H9 (cell line): ENCODE measurements around the gene GNL3. TPM values are rescaled to one million over a fixed set of nuclear protein-coding genes. Genes with fewer than 3 reads are reported as not detected.

Experiments used
- DNase-seq: peaks from one replicate; pipeline ENCODE4 v3.0.0-alpha.2; 2017
- H2AFZ ChIP-seq: one replicate; pipeline ENCODE4 v1.6.1; 2013; ENCODE audit warnings: mild to moderate bottlenecking, low read length, control low read depth, moderate library complexity
- H2AK5ac ChIP-seq: 2 replicates; pipeline ENCODE4 v1.6.1; 2013; ENCODE audit warnings: low read length, control low read depth, mixed read lengths; ENCODE audit not compliant: insufficient read length
- H2BK120ac ChIP-seq: one replicate; pipeline ENCODE4 v1.6.1; 2013; ENCODE audit warnings: low read depth, mild to moderate bottlenecking, low read length, control low read depth, inconsistent platforms; ENCODE audit not compliant: poor library complexity, severe bottlenecking
- H2BK12ac ChIP-seq: 2 replicates; pipeline ENCODE4 v1.6.1; 2013; ENCODE audit warnings: low read length, control low read depth, mixed read lengths, low read depth; ENCODE audit not compliant: insufficient read length
- H2BK15ac ChIP-seq: 2 replicates; pipeline ENCODE4 v1.6.1; 2013; ENCODE audit warnings: low read depth, low read length, control low read depth
- H2BK20ac ChIP-seq: one replicate; pipeline ENCODE4 v1.6.1; 2013; ENCODE audit warnings: low read depth, mild to moderate bottlenecking, low read length, control low read depth, inconsistent platforms; ENCODE audit not compliant: poor library complexity, severe bottlenecking
- H2BK5ac ChIP-seq: 2 replicates; pipeline ENCODE4 v1.6.1; 2013; ENCODE audit warnings: low read length, control low read depth, mixed read lengths; ENCODE audit not compliant: insufficient read length
- H3K14ac ChIP-seq: 2 replicates; pipeline ENCODE4 v1.6.1; 2013; ENCODE audit warnings: low read length, control low read depth; ENCODE audit not compliant: insufficient read depth
- H3K18ac ChIP-seq: 2 replicates; pipeline ENCODE4 v1.6.1; 2013; ENCODE audit warnings: low read depth, mild to moderate bottlenecking, mixed read lengths, low read length, control low read depth; ENCODE audit not compliant: insufficient read length
- H3K23ac ChIP-seq: 2 replicates; pipeline ENCODE4 v1.6.1; 2013; ENCODE audit warnings: low read length, control low read depth, mixed read lengths, low read depth; ENCODE audit not compliant: insufficient read length
- H3K23me2 ChIP-seq: 2 replicates; pipeline ENCODE4 v1.6.1; 2013; ENCODE audit warnings: low read depth, mild to moderate bottlenecking, mixed read lengths, low read length, control low read depth; ENCODE audit not compliant: insufficient read length, poor library complexity, severe bottlenecking
- H3K27ac ChIP-seq: 2 replicates; pipeline ENCODE4 v1.5.1; 2013; ENCODE audit warnings: low read length, control low read depth, mixed read lengths, low read depth; ENCODE audit not compliant: insufficient read length
- H3K27me3 ChIP-seq: 2 replicates; pipeline ENCODE4 v1.6.1; 2013; ENCODE audit warnings: low read length, control low read depth, inconsistent platforms; ENCODE audit not compliant: insufficient read depth
- H3K4ac ChIP-seq: 2 replicates; pipeline ENCODE4 v1.6.1; 2013; ENCODE audit warnings: low read depth, mild to moderate bottlenecking, control low read depth, inconsistent platforms, low read length, moderate library complexity
- H3K4me1 ChIP-seq: 2 replicates; pipeline ENCODE4 v1.6.1; 2013; ENCODE audit warnings: low read length, control low read depth, inconsistent platforms; ENCODE audit not compliant: insufficient read depth
- H3K4me2 ChIP-seq: 2 replicates; pipeline ENCODE4 v1.6.1; 2013; ENCODE audit warnings: low read length, control low read depth, mixed read lengths; ENCODE audit not compliant: insufficient read length, insufficient read depth
- H3K56ac ChIP-seq: 2 replicates; pipeline ENCODE4 v1.6.1; 2013; ENCODE audit warnings: low read depth, mild to moderate bottlenecking, mixed read lengths, low read length, control low read depth; ENCODE audit not compliant: insufficient read length
- H3K79me1 ChIP-seq: 2 replicates; pipeline ENCODE4 v1.6.1; 2013; ENCODE audit warnings: low read depth, mild to moderate bottlenecking, moderate library complexity, low read length, control low read depth, inconsistent platforms; ENCODE audit not compliant: insufficient read depth, poor library complexity, severe bottlenecking
- H3K79me2 ChIP-seq: 2 replicates; pipeline ENCODE4 v1.6.1; 2013; ENCODE audit warnings: low read length, control low read depth, inconsistent platforms; ENCODE audit not compliant: insufficient read depth
- H3K9ac ChIP-seq: 2 replicates; pipeline ENCODE4 v1.6.1; 2013; ENCODE audit warnings: low read length, control low read depth, mixed read lengths; ENCODE audit not compliant: insufficient read length; ENCODE audit errors: extremely low read depth
- H3K9me3 ChIP-seq: one replicate; pipeline ENCODE4 v1.6.1; 2013; ENCODE audit warnings: low read depth, low read length, inconsistent platforms; ENCODE audit not compliant: control insufficient read depth
- H3T11ph ChIP-seq: one replicate; pipeline ENCODE4 v1.6.1; 2013; ENCODE audit warnings: mild to moderate bottlenecking, low read length, control low read depth, inconsistent platforms
- H4K20me1 ChIP-seq: one replicate; pipeline ENCODE4 v1.6.1; 2013; ENCODE audit not compliant: control insufficient read depth, insufficient read length, insufficient read depth
- H4K5ac ChIP-seq: 2 replicates; pipeline ENCODE4 v1.6.1; 2013; ENCODE audit warnings: low read depth, mild to moderate bottlenecking, mixed read lengths, low read length, control low read depth; ENCODE audit not compliant: insufficient read length
- H4K8ac ChIP-seq: replicated peaks from 2 replicates; pipeline ENCODE4 v1.6.1; 2013; ENCODE audit warnings: low read length, control low read depth, mixed read lengths, low read depth; ENCODE audit not compliant: insufficient read length
- H4K91ac ChIP-seq: 2 replicates; pipeline ENCODE4 v1.6.1; 2013; ENCODE audit warnings: low read depth, mild to moderate bottlenecking, moderate library complexity, mixed read lengths, low read length, control low read depth; ENCODE audit not compliant: insufficient read length
- H3K27ac Mint-ChIP-seq, 3 experiments: 2 replicates in 2 of 3; 3 replicates in 1 of 3; pipeline ENCODE4 v1.8.0; 2020 to 2021; ENCODE audit warnings: mixed read lengths in 3 of 3, mild to moderate bottlenecking in 1 of 3, moderate library complexity in 1 of 3
- H3K27me3 Mint-ChIP-seq: 2 replicates; pipeline ENCODE4 v1.8.0; 2021; ENCODE audit warnings: low read depth, mild to moderate bottlenecking, moderate library complexity, mixed read lengths
- H3K36me3 Mint-ChIP-seq, 3 experiments: 2 replicates in 2 of 3; 3 replicates in 1 of 3; pipeline ENCODE4 v1.8.0; 2020 to 2021; ENCODE audit warnings: low read depth in 3 of 3, mixed read lengths in 3 of 3; ENCODE audit not compliant: insufficient read depth in 1 of 3
- H3K4me1 Mint-ChIP-seq, 2 experiments: 2 replicates each; pipeline ENCODE4 v1.8.0; 2020; ENCODE audit warnings: mixed read lengths in 2 of 2
- H3K4me3 Mint-ChIP-seq, 2 experiments: 2 replicates in 1 of 2; 3 replicates in 1 of 2; pipeline ENCODE4 v1.8.0; 2020 to 2021; ENCODE audit warnings: mild to moderate bottlenecking in 2 of 2, mixed read lengths in 2 of 2, moderate library complexity in 1 of 2
- H3K9me3 Mint-ChIP-seq, 2 experiments: 2 replicates in 1 of 2; 3 replicates in 1 of 2; pipeline ENCODE4 v1.8.0; 2020; ENCODE audit warnings: mild to moderate bottlenecking in 2 of 2, mixed read lengths in 2 of 2, moderate library complexity in 1 of 2
- CTCF ChIP-seq: fragments of 200-600 bp; sonication (generic); conservative IDR thresholded peaks from 3 replicates; pipeline ENCODE4 v1.8.0; 2021; ENCODE audit warnings: antibody characterized with exemption, mild to moderate bottlenecking
- WGBS: extraction: QIAGEN DNeasy Blood & Tissue Kit; methylation state at CpG from one replicate; pipeline ENCODE4 v1.1.7; 2013; ENCODE audit warnings: missing lambda C conversion rate, low lambda C conversion rate, mixed read lengths; ENCODE audit not compliant: insufficient read length; ENCODE audit errors: extremely low coverage; 5-methylcytosine and 5-hydroxymethylcytosine counted together
- total RNA-seq: library from RNA; stranded (reverse); gene quantifications from 2 replicates; pipeline ENCODE4 v1.2.1, GENCODE V29; 2021

GNL3 gene
- total RNA-seq, 1 experiment from 2014 or later = 250 TPM

DNA sequence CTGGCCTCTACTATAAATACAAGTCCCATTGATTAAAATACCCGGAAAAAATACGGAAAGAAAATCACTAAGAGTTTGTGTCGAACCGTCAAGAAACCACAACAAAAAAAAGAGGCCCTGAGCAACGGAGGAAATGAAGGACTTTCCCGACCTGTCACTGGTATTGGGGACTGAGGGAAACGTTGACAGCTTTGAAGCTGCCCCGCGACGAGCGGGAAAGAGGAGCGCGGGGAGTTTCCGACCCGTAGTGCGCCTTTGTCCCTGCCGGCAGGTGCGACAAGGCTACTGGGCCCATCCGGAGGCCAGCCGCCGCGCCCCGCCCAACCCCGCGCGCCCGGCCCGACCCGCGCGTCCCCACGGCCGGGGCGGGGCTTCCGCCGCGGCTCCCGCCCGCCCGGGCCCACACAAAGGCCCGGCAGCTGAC is 535 bp upstream of the GNL3 start:
- Histone ChIP-seq H3K4me2 (peak overlapping the region; percentile 75), H3K79me2 (peaks cover 12% of the 10 kb centered on the region; the same call in 1 of the 2 replicates), H2BK15ac (no peak overlapping the region), H3K4ac (no peak overlapping the region), H4K8ac (no peak overlapping the region), H2BK20ac (no peak overlapping the region), H4K20me1 (no peaks in the 10 kb centered on the region), H3K79me1 (peaks cover 16% of the 10 kb centered on the region), H4K5ac (no peak overlapping the region), H3K56ac (no peak overlapping the region), H3K27ac (no peak overlapping the region), H3K27me3 (no peaks in the 10 kb centered on the region), H2AFZ (no peak overlapping the region), H3K9ac (peak overlapping the region; percentile 89), H2AK5ac (no peak overlapping the region), H2BK120ac (no peak overlapping the region), H2BK12ac (no peak overlapping the region), H2BK5ac (no peak overlapping the region), H3K23me2 (peaks cover 3% of the 10 kb centered on the region), H3K23ac (no peak overlapping the region), H3K14ac (peak overlapping the region; percentile 96; the same call in 1 of the 2 replicates), H3K9me3 (no peaks in the 10 kb centered on the region), H3K4me1 (no peaks in the 10 kb centered on the region), H3T11ph (no peak overlapping the region), H3K18ac (no peak overlapping the region), H4K91ac (no peak overlapping the region)
- no peak for TF ChIP-seq CTCF
- Mint-ChIP-seq H3K4me1 (peaks cover 26 to 27% of the 10 kb centered on the region in 2 experiments), H3K27me3 (peaks cover 3% of the 10 kb centered on the region; the same call in 1 of the 2 replicates), H3K4me3 (peak overlapping the region; percentile 93 to 99), H3K27ac (peak overlapping the region; percentile 77 to 98 (median 88)), H3K9me3 (no peaks in the 10 kb centered on the region), H3K36me3 (peaks cover 44 to 51% (median 50%) of the 10 kb centered on the region in 3 experiments)
- peak; percentile 84 for DNase-seq
- no CpG with 5 or more reads among the region's 41 CpGs for WGBS
